IPS-18c (cell line): ENCODE results near the gene MOCS1.

Experiments
- H3K4me3 ChIP-seq: 2 replicates; pipeline ENCODE4 v1.7.0; 2013; ENCODE audit warnings: low read depth, mild to moderate bottlenecking, low read length, moderate library complexity; ENCODE audit not compliant: insufficient read depth
- H3K9me3 ChIP-seq: one replicate; pipeline ENCODE4 v1.6.1; 2013; ENCODE audit warnings: mild to moderate bottlenecking, low read length, moderate library complexity; ENCODE audit not compliant: control insufficient read depth, insufficient read depth

MOCS1 gene

GRCh38 chr6:39897698-39898097, 36.6 kb downstream of the MOCS1 start:
- Histone ChIP-seq H3K9me3 (no peaks in the 10 kb centered on the region), H3K4me3 (no peak overlapping the region)

- Histone ChIP-seq H3K4me3 (no peak overlapping the region), H3K9me3 (no peaks in the 10 kb centered on the region)
Measured at GRCh38 chr6:39896701-39897100, 37.6 kb downstream of the MOCS1 start.

- Histone ChIP-seq H3K9me3 (no peaks in the 10 kb centered on the region), H3K4me3 (no peak overlapping the region)
Measured at GRCh38 chr6:39893286-39893685, 41.0 kb downstream of the MOCS1 start.

GRCh38 chr6:39892490-39893129, 41.7 kb downstream of the MOCS1 start:
- Histone ChIP-seq H3K9me3 (no peaks in the 10 kb centered on the region), H3K4me3 (no peak overlapping the region)

GRCh38 chr6:39891976-39892375, 42.3 kb downstream of the MOCS1 start:
- H3K9me3 ChIP-seq, result no peaks in the 10 kb centered on the region
- no peak overlapping the region for H3K4me3 ChIP-seq

- H3K4me3 ChIP-seq, result no peak overlapping the region
- H3K9me3 ChIP-seq, result no peaks in the 10 kb centered on the region
Measured at GRCh38 chr6:39891353-39891752, 42.9 kb downstream of the MOCS1 start.

- H3K9me3 ChIP-seq, result no peaks in the 10 kb centered on the region
- H3K4me3 ChIP-seq, result no peak overlapping the region
Measured at GRCh38 chr6:39889229-39889628, 45.0 kb downstream of the MOCS1 start.

- H3K9me3 ChIP-seq, result peaks cover under 1% of the 10 kb centered on the region
- H3K4me3 ChIP-seq, result no peak overlapping the region
Measured at GRCh38 chr6:39887692-39888450, 46.4 kb downstream of the MOCS1 start.

- Histone ChIP-seq H3K9me3 (peaks cover 2% of the 10 kb centered on the region), H3K4me3 (no peak overlapping the region)
Measured at GRCh38 chr6:39886871-39887270, 47.4 kb downstream of the MOCS1 start.

- Histone ChIP-seq H3K4me3 (no peak overlapping the region), H3K9me3 (peaks cover 2% of the 10 kb centered on the region)
Measured at GRCh38 chr6:39885691-39886090, 48.6 kb downstream of the MOCS1 start.

- H3K9me3 ChIP-seq, result peaks cover 2% of the 10 kb centered on the region
- H3K4me3 ChIP-seq, result no peak overlapping the region
Measured at GRCh38 chr6:39884696-39885095, 49.6 kb downstream of the MOCS1 start.

- Histone ChIP-seq H3K9me3 (peaks cover 2% of the 10 kb centered on the region), H3K4me3 (no peak overlapping the region)
Measured at GRCh38 chr6:39882531-39882899, 51.7 kb downstream of the MOCS1 start.

GRCh38 chr6:39881851-39882530, 52.3 kb downstream of the MOCS1 start:
- Histone ChIP-seq H3K4me3 (no peak overlapping the region), H3K9me3 (peaks cover 2% of the 10 kb centered on the region)

- Histone ChIP-seq H3K4me3 (no peak overlapping the region), H3K9me3 (peaks cover 2% of the 10 kb centered on the region)
Measured at GRCh38 chr6:39880594-39880993, 53.7 kb downstream of the MOCS1 start.

- Histone ChIP-seq H3K4me3 (no peak overlapping the region), H3K9me3 (peaks cover 2% of the 10 kb centered on the region)
Measured at GRCh38 chr6:39879535-39879934, 54.7 kb downstream of the MOCS1 start.

- H3K9me3 ChIP-seq, result no peaks in the 10 kb centered on the region
- no peak overlapping the region for H3K4me3 ChIP-seq
Measured at GRCh38 chr6:39876826-39877225, 57.4 kb downstream of the MOCS1 start.

- Histone ChIP-seq H3K9me3 (no peaks in the 10 kb centered on the region), H3K4me3 (no peak overlapping the region)
Measured at GRCh38 chr6:39876111-39876510, 58.2 kb downstream of the MOCS1 start.

GRCh38 chr6:39873439-39873838, 60.8 kb downstream of the MOCS1 start:
- Histone ChIP-seq H3K9me3 (no peaks in the 10 kb centered on the region), H3K4me3 (no peak overlapping the region)
